ENCODE data around the gene IP6K3.

The IP6K3 gene

GRCh38 chr6:33758815-33759216, 12.1 kb upstream of the IP6K3 start:
- no peak for DNase-seq

GRCh38 chr6:33757906-33758305, 11.2 kb upstream of the IP6K3 start:
- no peak for DNase-seq

- DNase-seq, result no peak
Measured at GRCh38 chr6:33757113-33757512, 10.4 kb upstream of the IP6K3 start.

- no peak for DNase-seq
Measured at GRCh38 chr6:33756211-33756954, 9.7 kb upstream of the IP6K3 start.

- peak in 1 of 2 experiments; percentile 25 for DNase-seq
Measured at GRCh38 chr6:33755070-33755869, 8.6 kb upstream of the IP6K3 start.

GRCh38 chr6:33754222-33754621, 7.5 kb upstream of the IP6K3 start:
- no peak for DNase-seq

- DNase-seq, result no peak
Measured at GRCh38 chr6:33752646-33753015, 5.9 kb upstream of the IP6K3 start.

GRCh38 chr6:33751771-33752645, 5.3 kb upstream of the IP6K3 start:
- peak; percentile 60 to 66 for DNase-seq

- no peak for DNase-seq
Measured at GRCh38 chr6:33750244-33750991, 3.7 kb upstream of the IP6K3 start.

GRCh38 chr6:33749401-33749800, 2.7 kb upstream of the IP6K3 start:
- no peak for DNase-seq

- no peak for DNase-seq
Measured at GRCh38 chr6:33748841-33749240, 2.1 kb upstream of the IP6K3 start.

GRCh38 chr6:33747823-33748222, 1.1 kb upstream of the IP6K3 start:
- no peak for DNase-seq

GRCh38 chr6:33746036-33746600, 587 bp downstream of the IP6K3 start:
- peak in 1 of 2 experiments; percentile 52 for DNase-seq

GRCh38 chr6:33745548-33745947, 1.2 kb downstream of the IP6K3 start:
- no peak for DNase-seq

GRCh38 chr6:33744895-33745546, 1.7 kb downstream of the IP6K3 start:
- DNase-seq, result peak in 1 of 2 experiments; percentile 54

- peak; percentile 89 to 92 for DNase-seq
Measured at GRCh38 chr6:33744001-33744848, 2.5 kb downstream of the IP6K3 start.

- no peak for DNase-seq
Measured at GRCh38 chr6:33742837-33743236, 3.9 kb downstream of the IP6K3 start.

GRCh38 chr6:33742092-33742491, 4.6 kb downstream of the IP6K3 start:
- no peak for DNase-seq

GRCh38 chr6:33740794-33741193, 5.9 kb downstream of the IP6K3 start:
- no peak for DNase-seq

GRCh38 chr6:33740204-33740608, 6.5 kb downstream of the IP6K3 start:
- no peak for DNase-seq

GRCh38 chr6:33739571-33739970, 7.1 kb downstream of the IP6K3 start:
- no peak for DNase-seq

All from SHP77 (cell line).